Progenitor cell of endocrine pancreas (in vitro differentiated cells): ENCODE results near the gene ZFYVE21. TPM values are rescaled to one million over a fixed set of nuclear protein-coding genes. Genes with fewer than 3 reads are reported as not detected.
A peak's percentile ranks its signal among the peaks of the same experiment; 100 is the strongest.

Experiments
- DNase-seq: peaks from one replicate; pipeline ENCODE4 v3.0.0; 2021; ENCODE audit warnings: low spot score; ENCODE audit not compliant: unreplicated experiment
- H3K27ac Mint-ChIP-seq: 2 replicates; pipeline ENCODE4 v1.8.0; 2021; ENCODE audit warnings: mild to moderate bottlenecking, moderate library complexity, mixed read lengths
- H3K27me3 Mint-ChIP-seq: 2 replicates; pipeline ENCODE4 v1.8.0; 2021; ENCODE audit warnings: mixed read lengths
- H3K36me3 Mint-ChIP-seq: 2 replicates; pipeline ENCODE4 v1.8.0; 2022; ENCODE audit warnings: mixed read lengths; ENCODE audit not compliant: insufficient read depth
- H3K4me1 Mint-ChIP-seq: 2 replicates; pipeline ENCODE4 v1.8.0; 2021; ENCODE audit warnings: low read depth, mixed read lengths
- H3K4me3 Mint-ChIP-seq: 2 replicates; pipeline ENCODE4 v1.8.0; 2021; ENCODE audit warnings: low read depth, mild to moderate bottlenecking, moderate library complexity, mixed read lengths
- H3K9me3 Mint-ChIP-seq: 2 replicates; pipeline ENCODE4 v1.8.0; 2021; ENCODE audit warnings: low read depth, mixed read lengths
- CTCF ChIP-seq: fragments of 200-600 bp; sonication (generic); IDR thresholded peaks from one replicate; pipeline ENCODE4 v1.5.0; 2021; ENCODE audit warnings: antibody characterized with exemption, mild to moderate bottlenecking; ENCODE audit not compliant: unreplicated experiment
- total RNA-seq: library from RNA; stranded (reverse); gene quantifications from 2 replicates; pipeline ENCODE4 v1.2.1, GENCODE V29; 2021

ZFYVE21 gene
- total RNA-seq, 1 donor from 2014 or later: 47.2 TPM

DNA sequence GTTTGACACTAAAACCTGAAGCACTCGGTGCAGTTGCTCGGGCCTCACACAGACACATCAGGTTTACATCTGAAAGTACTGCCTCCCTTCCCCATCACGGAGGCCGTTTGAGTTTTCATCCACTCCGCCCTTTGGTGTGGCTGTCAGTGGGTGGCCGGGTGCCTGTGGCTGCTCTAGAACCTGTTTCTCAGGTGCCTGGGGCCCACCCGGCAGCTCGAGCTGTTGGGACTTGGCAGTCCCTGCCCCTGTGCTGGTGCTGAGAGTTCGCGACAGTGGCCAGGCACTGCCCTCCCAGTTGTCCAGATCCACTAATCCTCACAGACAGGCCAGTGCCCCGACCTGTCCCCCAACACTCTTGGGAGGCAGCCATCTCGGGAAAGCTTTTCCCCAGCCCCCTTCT lies 22.7 kb upstream of the ZFYVE21 start:
- Mint-ChIP-seq H3K4me1 (peaks cover 5% of the 10 kb centered on the region), H3K27ac (no peak overlapping the region), H3K36me3 (peaks cover 10% of the 10 kb centered on the region), H3K4me3 (no peak overlapping the region), H3K9me3 (no peaks in the 10 kb centered on the region), H3K27me3 (no peaks in the 10 kb centered on the region)
- no peak for DNase-seq
- no peak for TF ChIP-seq CTCF

GRCh38 chr14:103693515-103693914 lies 22.1 kb upstream of the ZFYVE21 start:
- H3K9me3 Mint-ChIP-seq: no peaks in the 10 kb centered on the region
- no peak for DNase-seq
- H3K36me3 Mint-ChIP-seq: peaks cover 6% of the 10 kb centered on the region
- no peak overlapping the region for H3K27ac Mint-ChIP-seq
- no peak for TF ChIP-seq CTCF
- no peak overlapping the region for H3K4me3 Mint-ChIP-seq
- no peaks in the 10 kb centered on the region for H3K27me3 Mint-ChIP-seq
- H3K4me1 Mint-ChIP-seq: peaks cover 5% of the 10 kb centered on the region

DNA sequence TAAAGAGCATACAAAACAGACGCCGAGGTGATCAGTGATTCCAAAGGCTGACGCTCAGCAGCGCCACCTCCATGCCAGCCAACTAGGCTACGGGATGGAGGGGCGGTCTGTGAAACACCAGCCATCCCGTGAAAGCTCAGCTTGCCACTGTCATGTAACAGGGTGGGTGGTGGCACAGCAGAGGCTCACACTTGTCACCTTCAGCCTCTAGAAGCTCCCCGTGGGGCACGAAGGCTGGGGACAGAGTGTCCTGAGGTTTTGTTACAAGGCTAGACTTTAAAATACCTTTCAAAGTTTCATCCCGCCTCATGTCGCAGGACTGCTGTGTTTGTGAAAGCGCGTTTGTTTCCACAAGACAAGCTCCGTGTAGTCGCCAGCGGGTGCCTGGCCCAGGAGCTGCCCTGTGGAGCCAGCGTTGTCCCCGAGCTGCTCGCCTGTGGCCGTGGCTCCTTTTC lies 21.0 kb upstream of the ZFYVE21 start:
- no peak for DNase-seq
- H3K27ac Mint-ChIP-seq: no peak overlapping the region

DNA sequence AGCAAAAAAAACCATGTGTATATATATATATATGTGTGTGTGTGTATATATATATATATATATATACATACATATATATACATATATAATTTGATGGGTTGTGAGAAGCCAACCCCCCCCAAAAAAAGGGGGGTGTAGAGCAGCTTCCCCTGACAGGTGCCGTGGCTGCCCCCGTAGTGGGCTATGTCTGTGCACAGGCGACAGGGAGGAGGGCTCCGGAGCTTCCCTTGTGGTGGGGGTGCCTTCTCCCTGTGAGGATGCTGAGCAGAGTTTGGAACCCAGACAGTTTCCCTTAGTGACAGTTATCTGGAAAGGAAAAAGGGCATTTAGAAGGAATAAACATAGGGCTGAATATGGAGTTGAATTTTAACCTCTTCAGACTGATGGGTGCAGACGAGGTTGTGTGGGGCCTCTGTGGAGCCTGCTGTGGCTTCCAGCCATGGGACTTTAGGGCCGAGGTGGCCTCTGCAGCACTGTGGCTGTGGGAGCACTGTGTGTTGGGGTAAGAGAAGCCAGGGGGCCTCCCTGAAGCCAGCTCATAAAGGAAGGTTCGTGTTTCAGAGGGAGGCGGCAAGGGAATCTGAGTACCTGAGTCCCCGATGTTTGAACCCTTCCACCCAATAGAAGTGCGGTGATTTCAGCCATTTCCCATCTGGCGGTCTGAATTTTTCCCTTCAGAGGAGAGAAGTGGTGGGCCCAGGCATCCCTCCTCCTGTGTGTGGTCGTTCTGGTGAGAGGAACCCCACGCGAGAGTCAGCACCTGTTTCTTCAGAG lies 20.1 kb upstream of the ZFYVE21 start:
- peaks cover 4% of the 10 kb centered on the region for H3K36me3 Mint-ChIP-seq
- no peaks in the 10 kb centered on the region for H3K9me3 Mint-ChIP-seq
- no peak for DNase-seq
- H3K4me1 Mint-ChIP-seq: peaks cover 5% of the 10 kb centered on the region
- H3K27ac Mint-ChIP-seq: peak overlapping the region; percentile 87
- no peaks in the 10 kb centered on the region for H3K27me3 Mint-ChIP-seq
- TF ChIP-seq CTCF: no peak
- no peak overlapping the region for H3K4me3 Mint-ChIP-seq

More for the DNA sequence above, 21.0 kb upstream of the ZFYVE21 start:
- H3K9me3 Mint-ChIP-seq: no peaks in the 10 kb centered on the region
- H3K4me1 Mint-ChIP-seq: peaks cover 5% of the 10 kb centered on the region
- no peaks in the 10 kb centered on the region for H3K27me3 Mint-ChIP-seq
- H3K4me3 Mint-ChIP-seq: no peak overlapping the region
- peaks cover 5% of the 10 kb centered on the region for H3K36me3 Mint-ChIP-seq
- no peak for TF ChIP-seq CTCF

DNA sequence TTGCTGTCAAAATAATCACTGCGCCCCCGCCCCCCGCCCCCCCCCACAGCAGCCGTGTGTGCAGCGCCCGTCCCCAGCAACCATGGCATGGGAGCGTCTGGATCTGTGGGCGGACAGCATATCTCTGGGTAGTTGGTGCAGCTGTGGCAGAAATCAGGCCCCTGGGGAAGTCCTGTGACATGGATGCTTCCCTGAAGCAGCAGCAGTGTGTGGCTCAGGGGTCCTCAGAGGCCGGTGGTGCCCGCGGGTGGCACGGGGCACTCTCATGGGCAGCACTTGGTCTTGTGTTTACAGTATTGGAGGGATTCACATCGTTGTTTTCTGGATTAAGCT lies 19.6 kb upstream of the ZFYVE21 start:
- Mint-ChIP-seq H3K4me1 (peaks cover 5% of the 10 kb centered on the region), H3K27me3 (no peaks in the 10 kb centered on the region), H3K9me3 (no peaks in the 10 kb centered on the region), H3K36me3 (peaks cover 4% of the 10 kb centered on the region), H3K4me3 (no peak overlapping the region), H3K27ac (peak overlapping the region; percentile 87)
- no peak for DNase-seq
- TF ChIP-seq CTCF: no peak
